Stomach smooth muscle (tissue), 2 donors: ENCODE data around the gene SNRPA.

Source experiments
- H3K27ac ChIP-seq: one replicate; pipeline ENCODE4 v1.7.0; 2013; ENCODE audit warnings: mild to moderate bottlenecking, low read length, inconsistent platforms
- H3K27me3 ChIP-seq, 2 donors: one replicate each; pipeline ENCODE4 v1.7.0; 2013; ENCODE audit warnings: low read length in 2 of 2; ENCODE audit not compliant: insufficient read depth in 2 of 2, control insufficient read depth in 1 of 2
- H3K36me3 ChIP-seq, 2 donors: one replicate each; pipeline ENCODE4 v1.7.0; 2013; ENCODE audit warnings: low read length in 2 of 2; ENCODE audit not compliant: control insufficient read depth in 2 of 2, insufficient read depth in 2 of 2
- H3K4me1 ChIP-seq: one replicate; pipeline ENCODE4 v1.7.0; 2013; ENCODE audit warnings: low read length; ENCODE audit not compliant: control insufficient read depth, insufficient read depth
- H3K4me3 ChIP-seq, 2 donors: one replicate each; pipeline ENCODE4 v1.7.0; 2013; ENCODE audit warnings: low read length in 2 of 2
- H3K9ac ChIP-seq, 2 donors: one replicate each; pipeline ENCODE4 v1.7.0; 2013; ENCODE audit warnings: low read length in 2 of 2, mild to moderate bottlenecking in 1 of 2
- H3K9me3 ChIP-seq, 2 donors: one replicate each; pipeline ENCODE4 v1.7.0; 2013; ENCODE audit warnings: low read length in 2 of 2; ENCODE audit not compliant: control insufficient read depth in 2 of 2
- donor health status: healthy.
- donor health status: Pancreatic carcinoma.

The SNRPA gene

GRCh38 chr19:40750874-40751537, at the start of gene SNRPA:
TSS of gene SNRPA (plus strand) at chr19:40751203. CDS start at chr19:40751409, 206 bp downstream.
- H3K4me3 ChIP-seq, result peak within 1 kb of the TSS; percentile 86 to 93
- no peaks in the 10 kb centered on the region for H3K27me3 ChIP-seq
- H3K4me1 ChIP-seq, result peaks cover 41% of the 10 kb centered on the region
- H3K27ac ChIP-seq, result peak within 1 kb of the TSS; percentile 88
- H3K9me3 ChIP-seq, result no peaks in the 10 kb centered on the region
- peak within 1 kb of the TSS; percentile 89 to 96 for H3K9ac ChIP-seq
- peaks cover 0 to 7% of the 10 kb centered on the region in 2 donors for H3K36me3 ChIP-seq

GRCh38 chr19:40701758-40702157, 49.2 kb upstream of the SNRPA start:
- Histone ChIP-seq H3K36me3 (peaks cover 21 to 31% of the 10 kb centered on the region in 2 donors), H3K27me3 (no peaks in the 10 kb centered on the region), H3K4me3 (no peak overlapping the region), H3K9me3 (no peaks in the 10 kb centered on the region), H3K9ac (peak overlapping the region; percentile 44 to 55), H3K27ac (peak overlapping the region; percentile 70), H3K4me1 (peaks cover 13% of the 10 kb centered on the region)

- H3K36me3 ChIP-seq, result peaks cover 21 to 31% of the 10 kb centered on the region in 2 donors
- no peaks in the 10 kb centered on the region for H3K27me3 ChIP-seq
- peak overlapping the region; percentile 44 to 55 for H3K9ac ChIP-seq
- no peaks in the 10 kb centered on the region for H3K9me3 ChIP-seq
- peak overlapping the region in 1 of 2 donors; percentile 29 for H3K4me3 ChIP-seq
- H3K4me1 ChIP-seq, result peaks cover 13% of the 10 kb centered on the region
- peak overlapping the region; percentile 70 for H3K27ac ChIP-seq
Measured at GRCh38 chr19:40702337-40703012, 48.5 kb upstream of the SNRPA start.

GRCh38 chr19:40703029-40703755, 47.8 kb upstream of the SNRPA start:
- Histone ChIP-seq H3K4me1 (peaks cover 13% of the 10 kb centered on the region), H3K27me3 (no peaks in the 10 kb centered on the region), H3K27ac (peak overlapping the region; percentile 70), H3K4me3 (peak overlapping the region in 1 of 2 donors; percentile 29), H3K9ac (peak overlapping the region; percentile 29 to 43), H3K36me3 (peaks cover 25 to 34% of the 10 kb centered on the region in 2 donors), H3K9me3 (no peaks in the 10 kb centered on the region)

- Histone ChIP-seq H3K9ac (no peak overlapping the region), H3K27ac (no peak overlapping the region), H3K4me1 (peaks cover 13% of the 10 kb centered on the region), H3K9me3 (no peaks in the 10 kb centered on the region), H3K36me3 (peaks cover 26 to 33% of the 10 kb centered on the region in 2 donors), H3K27me3 (no peaks in the 10 kb centered on the region), H3K4me3 (no peak overlapping the region)
Measured at GRCh38 chr19:40704491-40705361, 46.3 kb upstream of the SNRPA start.

GRCh38 chr19:40705362-40705651, 45.7 kb upstream of the SNRPA start:
- Histone ChIP-seq H3K4me1 (peaks cover 13% of the 10 kb centered on the region), H3K9ac (no peak overlapping the region), H3K27me3 (no peaks in the 10 kb centered on the region), H3K9me3 (no peaks in the 10 kb centered on the region), H3K36me3 (peaks cover 26 to 32% of the 10 kb centered on the region in 2 donors), H3K4me3 (no peak overlapping the region), H3K27ac (no peak overlapping the region)

GRCh38 chr19:40705950-40706619, 44.9 kb upstream of the SNRPA start:
- H3K4me1 ChIP-seq, result peaks cover 13% of the 10 kb centered on the region
- no peaks in the 10 kb centered on the region for H3K27me3 ChIP-seq
- H3K4me3 ChIP-seq, result no peak overlapping the region
- no peaks in the 10 kb centered on the region for H3K9me3 ChIP-seq
- peaks cover 26 to 34% of the 10 kb centered on the region in 2 donors for H3K36me3 ChIP-seq
- no peak overlapping the region for H3K27ac ChIP-seq
- H3K9ac ChIP-seq, result no peak overlapping the region

GRCh38 chr19:40707615-40708014, 43.4 kb upstream of the SNRPA start:
- no peak overlapping the region for H3K27ac ChIP-seq
- no peak overlapping the region for H3K4me3 ChIP-seq
- peaks cover 6% of the 10 kb centered on the region for H3K4me1 ChIP-seq
- peaks cover 24 to 28% of the 10 kb centered on the region in 2 donors for H3K36me3 ChIP-seq
- H3K9ac ChIP-seq, result no peak overlapping the region
- no peaks in the 10 kb centered on the region for H3K27me3 ChIP-seq
- H3K9me3 ChIP-seq, result no peaks in the 10 kb centered on the region

GRCh38 chr19:40709817-40710216, 41.2 kb upstream of the SNRPA start:
- no peak overlapping the region for H3K4me3 ChIP-seq
- no peak overlapping the region for H3K9ac ChIP-seq
- no peaks in the 10 kb centered on the region for H3K9me3 ChIP-seq
- H3K27ac ChIP-seq, result no peak overlapping the region
- no peaks in the 10 kb centered on the region for H3K27me3 ChIP-seq
- H3K4me1 ChIP-seq, result peaks cover 5% of the 10 kb centered on the region
- H3K36me3 ChIP-seq, result peaks cover 18 to 21% of the 10 kb centered on the region in 2 donors

- H3K36me3 ChIP-seq, result peaks cover 3 to 12% of the 10 kb centered on the region in 2 donors
- no peaks in the 10 kb centered on the region for H3K9me3 ChIP-seq
- peak overlapping the region in 1 of 2 donors; percentile 80 for H3K9ac ChIP-seq
- H3K4me3 ChIP-seq, result peak overlapping the region; percentile 60 to 97
- H3K4me1 ChIP-seq, result peaks cover 37% of the 10 kb centered on the region
- H3K27me3 ChIP-seq, result no peaks in the 10 kb centered on the region
- peak overlapping the region; percentile 100 for H3K27ac ChIP-seq
Measured at GRCh38 chr19:40713939-40714338, 37.1 kb upstream of the SNRPA start.
